Measurements from ENCODE around the gene EHHADH.
"Not testable (repeated sequence)": the region's sequence is repeated elsewhere in the genome, so short reads cannot be mapped to it uniquely, and the experiment has no call there.

Gene EHHADH

DNA sequence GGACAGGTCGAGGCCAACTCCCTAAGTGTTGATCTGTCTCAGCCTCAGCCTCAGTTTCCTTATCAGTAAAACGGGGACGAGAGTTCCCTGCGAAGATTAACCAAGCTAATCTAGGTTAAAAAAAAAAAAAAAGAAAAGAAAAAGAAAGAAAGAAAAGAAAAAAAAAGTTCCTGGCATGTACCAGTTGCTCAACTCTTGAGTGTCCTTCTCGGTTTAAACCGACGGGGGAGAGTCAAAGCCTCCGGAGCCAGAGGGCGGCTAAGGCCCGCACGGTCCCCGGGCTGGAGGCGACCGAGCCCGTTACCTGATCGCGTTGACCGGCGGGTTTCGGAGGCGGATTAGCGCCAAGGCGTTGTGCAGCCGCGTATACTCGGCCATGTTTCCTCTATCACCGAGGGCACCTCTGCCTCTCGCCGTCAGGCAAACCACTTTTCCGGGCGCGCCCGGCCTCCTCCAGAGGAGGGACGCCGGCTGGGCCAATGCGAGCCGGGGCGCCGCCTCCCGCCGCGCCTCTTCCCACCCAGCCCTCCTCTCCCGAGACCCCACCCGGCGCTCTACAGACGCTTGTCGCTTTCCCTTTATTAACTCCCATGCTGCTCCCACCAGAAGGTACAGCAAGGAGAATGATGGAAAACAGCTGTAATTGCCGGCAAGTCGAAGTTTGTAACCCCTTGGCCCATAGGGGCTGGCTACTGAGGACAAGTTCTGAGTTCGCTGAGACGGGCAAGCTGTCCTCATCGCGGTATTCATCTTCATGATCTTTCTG is at the start of gene EHHADH:
Gene EHHADH, minus strand, starts transcription at position 405 of the 766 bp plus-strand sequence. Its CDS starts 27 bp downstream, at position 378.
- DNase-seq (ENCODE audit: low spot score): peak; percentile 46

DNA sequence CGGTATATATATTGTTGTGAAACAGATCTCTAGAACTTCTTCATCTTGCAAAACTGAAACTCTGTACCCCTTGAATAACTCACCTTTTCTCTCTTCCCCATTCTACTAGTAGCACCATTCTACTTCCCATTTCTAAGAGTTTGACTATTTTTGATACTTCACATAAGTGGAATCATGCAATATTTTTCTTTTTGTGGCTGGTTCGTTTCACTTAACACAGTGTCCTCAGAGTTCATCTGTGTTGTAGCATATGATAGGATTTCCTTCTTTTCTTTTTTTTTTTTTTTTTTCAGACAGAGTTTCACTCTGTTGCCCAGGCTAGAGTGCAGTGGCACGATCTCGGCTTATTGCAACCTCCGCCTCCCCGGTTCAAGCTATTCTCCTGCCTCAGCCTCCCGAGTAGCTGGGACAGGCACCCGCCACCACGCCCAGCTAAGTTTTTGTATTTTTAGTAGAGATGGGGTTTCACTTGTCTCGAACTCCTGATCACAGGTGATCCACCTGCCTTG is 46.1 kb upstream of the EHHADH start:
- not testable (repeated sequence) for DNase-seq (ENCODE audit: low spot score)

DNA sequence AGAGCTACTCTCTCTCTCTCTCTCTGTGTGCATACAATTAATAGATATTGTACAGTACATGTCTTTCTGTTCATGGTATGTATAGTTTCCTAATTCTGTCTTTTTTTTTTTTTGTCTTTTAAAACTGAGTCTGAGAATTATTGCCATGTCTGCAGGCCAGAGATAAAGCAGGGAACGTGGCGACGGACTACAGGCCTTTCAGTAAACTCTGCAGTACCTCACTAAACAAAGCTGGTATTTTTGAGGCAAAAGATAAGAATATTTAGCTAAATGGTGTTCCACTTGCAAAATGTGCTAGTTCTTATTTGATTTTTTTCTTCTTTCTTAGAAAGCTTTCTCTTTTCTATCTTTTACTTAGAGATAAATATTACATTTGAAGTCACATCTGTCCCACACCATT is 44.0 kb upstream of the EHHADH start:
- no peak for DNase-seq (ENCODE audit: low spot score)

DNA sequence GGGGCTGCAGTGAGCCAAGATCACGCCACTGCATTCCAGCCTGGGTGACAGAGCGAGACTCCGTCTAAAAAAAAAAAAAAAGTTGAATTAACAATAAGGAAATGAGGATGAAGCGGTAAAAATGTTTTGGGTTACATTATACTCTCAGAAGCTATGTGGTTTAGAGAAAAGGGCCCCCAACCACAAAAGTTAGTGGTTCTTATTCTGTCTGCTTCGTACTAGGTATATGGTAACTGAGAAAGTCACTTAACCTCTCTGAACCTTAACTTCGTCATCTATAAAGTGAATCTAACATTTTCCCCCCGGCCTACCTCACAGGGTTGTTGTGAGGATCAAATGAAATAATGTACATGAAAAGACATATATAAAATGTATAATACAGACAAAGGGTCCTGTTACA is 38.4 kb upstream of the EHHADH start:
- DNase-seq (ENCODE audit: low spot score): no peak

DNA sequence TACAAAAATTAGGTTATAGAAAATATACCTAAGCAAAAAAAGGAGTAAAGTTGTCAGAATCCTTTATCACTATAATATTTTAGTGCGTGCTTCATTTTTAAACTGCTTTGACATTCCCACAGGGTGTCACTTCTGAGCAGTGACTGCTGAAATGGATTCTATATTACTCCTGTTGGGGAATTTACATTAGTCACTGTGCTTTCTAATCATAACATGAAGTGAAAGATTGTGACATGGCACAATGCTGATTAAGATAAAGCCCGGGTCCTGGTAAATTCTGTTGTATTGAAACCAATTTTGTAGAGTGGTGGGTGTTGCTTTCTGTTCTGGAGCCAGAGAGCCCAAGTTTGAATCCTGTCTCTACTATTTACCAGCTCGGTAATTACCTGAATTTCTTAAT is 36.4 kb upstream of the EHHADH start:
- no peak for DNase-seq (ENCODE audit: low spot score)

DNA sequence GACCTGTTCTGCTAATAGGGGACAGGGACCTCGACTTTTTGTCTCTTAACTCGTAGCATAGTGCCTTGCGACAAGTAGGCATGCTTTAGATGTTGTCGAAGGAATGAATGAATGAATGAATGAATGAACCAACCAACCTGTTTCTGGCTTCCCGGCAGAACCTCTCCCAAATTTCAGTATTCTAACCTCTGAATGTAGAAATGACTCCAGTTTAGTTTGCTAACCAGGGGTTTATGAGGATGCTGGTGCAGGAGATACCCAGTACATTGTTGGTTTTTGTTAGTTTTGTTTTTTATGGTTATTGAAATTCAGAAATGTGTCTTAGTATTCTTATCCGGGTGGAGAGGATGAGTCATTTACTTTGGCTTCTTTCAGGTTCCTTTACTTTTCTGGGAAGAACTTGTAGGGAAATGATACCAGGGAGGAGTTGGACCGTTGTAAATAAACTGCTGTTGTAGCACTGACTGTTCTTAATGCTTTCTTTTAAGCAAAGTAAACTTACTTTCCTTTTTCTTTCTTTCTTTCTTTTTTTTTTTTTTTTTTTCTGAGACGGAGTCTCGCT is 29.6 kb upstream of the EHHADH start:
- DNase-seq (ENCODE audit: low spot score): no peak

DNA sequence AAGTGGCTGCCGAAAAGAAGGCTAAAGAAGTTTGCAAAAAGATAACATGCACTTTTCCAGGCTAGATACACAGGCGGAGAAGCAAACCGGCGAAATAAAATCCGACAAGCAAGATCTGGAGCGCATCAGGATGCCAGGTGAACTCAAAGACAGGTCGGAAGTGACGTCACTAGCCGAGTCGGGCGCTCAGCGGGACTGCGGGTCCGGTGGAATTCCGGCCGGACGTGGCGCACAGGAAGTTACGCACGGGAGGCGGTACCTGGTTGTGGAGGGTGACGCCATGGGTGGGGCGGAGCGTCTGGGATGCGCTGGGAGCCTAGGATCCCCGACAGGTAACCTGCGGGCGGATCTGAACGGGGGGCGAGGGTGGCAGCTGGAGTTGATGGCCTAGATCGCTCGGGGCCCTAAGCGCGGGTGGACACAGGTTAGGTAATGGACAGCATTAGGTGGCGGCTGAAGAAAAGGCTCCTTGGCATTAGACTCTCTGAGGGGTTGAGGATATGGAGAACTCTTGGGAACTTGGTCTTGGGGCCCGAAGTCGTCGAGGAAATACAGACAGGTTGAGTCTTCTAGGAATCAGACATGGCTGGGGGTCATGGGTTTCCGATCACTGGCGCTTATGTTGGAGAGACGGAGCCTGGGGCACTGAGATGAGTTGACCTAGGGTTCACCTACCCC is 29.0 kb upstream of the EHHADH start:
- peak; percentile 91 for DNase-seq (ENCODE audit: low spot score)

DNA sequence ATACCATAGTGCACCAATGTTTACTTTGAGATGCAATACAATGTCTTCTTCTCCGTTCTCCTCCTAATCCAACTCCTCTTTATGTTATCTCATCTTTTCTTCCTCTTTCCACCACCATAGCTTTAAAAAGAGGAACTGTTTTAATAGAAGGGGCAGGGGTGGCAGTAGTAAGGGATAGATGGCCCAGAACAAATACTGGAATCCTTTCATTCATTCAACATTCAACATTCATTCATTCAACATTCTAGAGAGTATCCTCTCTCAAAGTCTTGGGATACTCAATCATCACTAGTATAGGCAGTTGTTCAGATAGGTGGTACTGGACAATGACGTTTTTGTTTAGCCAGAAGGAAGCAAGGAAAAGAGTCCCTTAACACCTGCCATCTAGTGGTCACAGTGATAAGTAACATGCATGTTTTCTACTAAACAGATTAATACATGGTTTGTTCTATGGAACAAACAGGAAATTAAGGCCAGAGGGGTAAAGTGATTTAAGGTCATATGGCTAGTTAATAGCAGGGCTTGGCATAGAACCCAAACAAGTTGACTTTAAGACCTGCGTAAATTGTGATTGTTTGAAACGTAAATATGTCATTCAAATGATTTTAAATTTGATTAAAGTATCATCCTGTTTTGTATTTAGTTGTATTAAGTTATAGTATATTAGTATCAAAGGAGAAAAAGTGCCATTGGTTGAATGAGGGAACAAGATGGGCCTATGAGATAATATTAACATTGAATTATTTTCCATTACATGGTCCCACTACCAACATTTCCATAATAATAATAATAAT is 26.9 kb upstream of the EHHADH start:
- peak; percentile 6 for DNase-seq (ENCODE audit: low spot score)

DNA sequence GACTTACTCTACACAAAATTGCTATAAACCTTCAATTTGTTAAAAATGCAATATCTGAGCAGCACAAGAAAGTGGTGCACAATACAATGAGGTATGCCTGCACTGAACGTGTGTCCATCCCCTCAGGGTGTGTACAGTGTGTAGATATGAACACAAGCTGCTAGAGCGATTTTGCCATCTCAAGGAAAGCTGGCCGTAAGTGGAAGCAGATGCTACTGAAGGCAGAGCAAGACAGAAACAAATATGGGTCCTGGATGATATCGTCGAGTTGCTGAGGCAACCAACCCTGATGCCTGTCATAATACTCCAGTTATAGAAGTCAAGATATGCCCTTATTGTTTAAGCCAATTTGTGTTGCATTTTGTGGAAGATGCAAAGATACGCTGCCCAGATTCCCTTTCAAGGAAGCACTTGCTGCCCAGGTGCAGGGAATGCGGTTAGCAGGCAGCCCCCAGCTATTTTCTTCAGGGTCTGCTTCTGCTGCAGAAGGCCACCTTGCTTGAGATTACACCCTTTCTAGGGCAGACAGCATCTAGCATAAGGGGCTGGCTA is 25.8 kb upstream of the EHHADH start:
- DNase-seq (ENCODE audit: low spot score): no peak

DNA sequence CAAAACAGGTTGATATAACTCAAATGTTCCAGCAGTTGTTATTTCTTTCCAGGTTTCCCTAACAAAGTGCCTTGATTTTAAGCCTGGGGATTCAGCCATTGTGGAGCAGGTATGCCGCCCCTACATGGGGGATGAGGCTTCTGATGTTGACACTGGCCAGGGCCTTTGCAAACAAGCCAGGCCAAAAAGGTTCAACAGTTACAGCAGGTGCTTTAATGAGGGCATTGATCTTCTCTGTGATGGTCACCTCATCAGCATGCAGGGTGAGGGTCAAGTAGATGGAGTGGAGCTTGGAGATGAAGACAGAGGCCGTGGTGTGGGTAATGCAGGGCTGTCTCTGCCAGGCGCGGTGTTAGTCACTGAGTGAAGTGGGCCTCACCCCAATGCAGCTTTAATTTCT is 22.6 kb upstream of the EHHADH start:
- no peak for DNase-seq (ENCODE audit: low spot score)

DNA sequence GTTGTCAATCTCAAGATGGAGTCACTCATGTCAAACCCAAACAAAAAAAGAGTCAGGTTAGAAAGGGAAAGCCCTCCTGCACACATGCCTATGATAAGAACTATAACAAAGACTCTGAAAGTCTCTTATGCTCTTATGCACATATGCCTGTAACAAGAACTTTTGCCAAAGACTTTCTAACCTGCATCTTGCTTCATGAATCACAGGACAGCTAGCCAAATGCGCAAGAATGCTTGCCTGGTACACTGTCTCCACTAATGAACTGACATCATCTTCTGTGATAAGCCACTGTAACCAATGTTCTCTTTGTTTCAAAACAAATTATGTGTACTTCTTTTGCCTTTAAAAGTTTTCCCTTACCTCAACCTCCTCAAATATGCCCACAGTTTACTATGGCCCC is 18.2 kb upstream of the EHHADH start:
- DNase-seq (ENCODE audit: low spot score): no peak

DNA sequence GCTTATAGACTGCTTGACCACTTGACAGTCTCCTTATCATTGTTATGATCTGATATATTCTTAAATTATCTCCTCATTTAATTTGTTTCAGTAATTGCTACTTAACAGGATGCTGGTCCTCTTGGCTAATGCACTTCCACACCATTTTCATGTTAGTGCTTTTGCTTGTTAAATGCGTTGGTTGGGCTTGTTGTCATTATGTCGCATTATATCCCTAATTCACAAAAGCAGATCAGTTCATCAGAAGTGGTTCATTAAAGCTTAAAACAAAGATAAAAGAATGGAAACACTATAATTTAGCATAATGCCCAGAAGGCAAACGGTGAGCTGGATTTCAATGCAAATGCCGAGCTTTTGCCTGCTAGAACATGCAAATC is 17.1 kb upstream of the EHHADH start:
- no peak for DNase-seq (ENCODE audit: low spot score)

DNA sequence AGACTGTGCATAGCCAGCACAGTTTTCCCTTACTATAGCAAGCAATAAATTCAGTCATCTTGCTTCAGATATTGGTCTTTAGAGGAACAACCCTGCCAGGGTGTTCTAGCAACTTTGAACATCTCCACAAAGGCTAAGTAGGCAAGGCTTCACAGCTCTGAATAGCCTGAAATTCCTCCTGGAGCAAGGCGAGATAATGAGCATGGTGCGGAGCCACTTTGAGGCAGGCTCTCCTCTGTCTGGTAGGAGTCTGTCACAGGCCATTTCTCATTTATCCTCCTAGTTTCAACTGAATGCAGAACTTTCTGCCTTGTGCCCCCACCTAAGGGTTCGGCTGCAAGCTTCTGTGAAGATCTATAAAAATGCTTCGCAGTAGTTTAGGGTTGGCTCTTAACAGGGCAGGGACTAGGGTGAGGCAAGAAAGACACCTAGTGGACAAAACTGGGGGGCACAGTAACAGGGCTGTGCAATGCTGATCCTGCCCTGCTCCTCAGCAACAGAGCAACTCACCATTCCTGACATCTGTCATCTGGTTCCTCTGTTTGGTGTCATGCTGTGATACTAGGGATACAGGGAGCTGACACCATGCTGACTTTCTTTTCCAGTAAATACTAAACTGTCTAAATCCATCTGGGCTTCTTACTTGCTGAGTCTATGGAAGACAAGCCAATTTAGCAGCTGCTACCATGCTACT is 16.6 kb upstream of the EHHADH start:
- no peak for DNase-seq (ENCODE audit: low spot score)

DNA sequence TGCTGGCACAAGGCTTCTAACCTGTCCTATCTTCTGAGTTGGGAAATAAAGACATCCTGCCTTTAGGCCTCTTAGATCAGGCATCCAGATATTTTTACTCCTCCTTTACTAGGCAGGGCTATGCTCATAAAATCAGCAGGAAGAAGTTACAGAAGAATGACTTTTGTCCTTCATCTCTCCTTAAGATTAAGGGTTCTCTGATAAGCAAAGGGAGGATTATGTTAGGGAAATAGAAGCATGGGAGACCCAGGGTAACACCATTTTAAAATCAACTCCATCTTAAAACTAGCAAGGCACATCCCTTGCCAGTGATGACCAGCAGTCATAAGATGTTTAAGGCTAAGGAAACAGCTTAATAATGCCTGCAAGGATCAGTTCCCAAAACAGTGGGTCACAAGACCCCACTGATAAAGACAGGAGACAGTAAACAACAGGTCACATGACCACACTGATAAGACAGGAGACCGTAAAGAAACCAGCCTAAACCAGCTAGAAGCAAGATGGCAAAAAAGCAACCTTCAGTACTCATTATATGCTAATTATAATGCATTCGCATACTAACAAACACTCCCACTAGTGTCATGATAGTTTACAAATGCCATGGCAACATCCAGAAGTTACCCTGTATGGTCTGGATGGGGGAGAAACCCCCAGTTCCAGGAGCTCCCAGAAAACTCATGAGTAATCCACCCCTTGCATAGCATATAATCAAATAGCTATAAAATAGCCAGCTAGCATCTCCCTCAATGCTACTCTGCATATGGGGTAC is 14.5 kb upstream of the EHHADH start:
- DNase-seq (ENCODE audit: low spot score): no peak

DNA sequence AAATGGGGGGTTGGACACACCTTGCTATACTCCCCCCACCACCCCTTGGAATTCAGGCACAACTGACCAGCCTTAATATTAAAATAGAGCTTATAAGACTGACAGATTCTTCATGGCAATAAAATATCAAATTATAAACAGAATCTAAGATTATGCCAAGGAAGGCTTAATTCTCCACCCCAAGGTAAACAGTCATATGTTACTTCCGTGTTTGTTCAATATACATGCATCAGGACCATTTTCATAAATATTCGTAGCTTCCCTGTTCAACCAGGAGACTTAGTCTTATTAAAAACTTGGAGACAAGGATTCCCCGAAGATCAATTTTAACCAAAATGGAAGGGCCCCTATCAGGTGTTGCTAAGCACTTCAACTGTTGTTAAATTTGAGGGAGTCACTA is 13.3 kb upstream of the EHHADH start:
- no peak for DNase-seq (ENCODE audit: low spot score)

DNA sequence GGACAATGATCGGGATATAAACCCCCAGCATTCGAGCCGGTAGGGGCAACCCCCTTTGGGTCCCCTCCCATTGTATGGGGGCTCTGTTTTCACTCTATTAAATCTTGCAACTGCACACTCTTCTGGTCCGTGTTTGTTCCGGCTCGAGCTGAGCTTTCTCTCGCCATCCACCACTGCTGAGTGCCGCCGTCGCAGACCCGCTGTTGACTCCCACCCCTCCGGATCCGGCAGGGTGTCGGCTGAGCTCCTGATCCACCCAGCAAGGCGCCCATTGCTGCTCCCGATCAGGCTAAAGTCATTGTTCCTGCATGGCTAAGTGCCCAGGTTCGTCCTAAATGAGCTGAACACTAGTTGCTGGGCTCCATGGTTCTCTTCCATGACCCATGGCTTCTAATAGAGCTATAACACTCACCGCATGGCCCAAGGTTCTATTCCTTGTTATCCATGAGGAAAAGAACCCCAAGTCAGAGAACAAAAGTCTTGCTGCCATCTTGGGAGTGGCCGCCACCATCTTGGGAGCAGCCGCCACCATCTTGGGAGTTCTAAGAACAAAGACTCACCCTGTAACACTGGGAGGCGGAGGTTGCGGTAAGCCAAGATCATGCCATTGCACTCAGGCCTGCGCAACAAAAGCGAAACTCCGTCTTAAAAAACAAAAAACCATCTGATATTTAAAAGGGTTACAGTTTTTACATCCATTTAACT is 11.2 kb upstream of the EHHADH start:
- no peak for DNase-seq (ENCODE audit: low spot score)

DNA sequence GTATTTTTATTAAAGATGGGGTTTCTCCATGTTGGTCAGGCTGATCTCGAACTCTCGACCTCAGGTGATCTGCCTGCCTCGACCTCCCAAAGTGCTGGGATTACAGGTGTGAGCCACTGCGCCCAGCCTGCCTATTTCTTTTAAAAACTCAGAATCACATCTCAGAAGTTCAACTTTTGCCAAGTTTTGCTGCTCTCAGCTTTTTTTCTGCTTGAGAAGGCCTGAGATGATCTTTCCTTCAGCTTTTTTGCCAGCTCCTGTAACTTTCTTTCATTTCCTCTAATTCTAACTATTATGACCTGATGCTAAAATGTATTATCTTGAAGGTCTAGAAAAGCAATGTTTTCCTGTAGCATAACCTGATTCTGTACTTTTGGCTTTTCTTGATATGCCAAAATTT is 9.6 kb upstream of the EHHADH start:
- DNase-seq (ENCODE audit: low spot score): no peak

DNA sequence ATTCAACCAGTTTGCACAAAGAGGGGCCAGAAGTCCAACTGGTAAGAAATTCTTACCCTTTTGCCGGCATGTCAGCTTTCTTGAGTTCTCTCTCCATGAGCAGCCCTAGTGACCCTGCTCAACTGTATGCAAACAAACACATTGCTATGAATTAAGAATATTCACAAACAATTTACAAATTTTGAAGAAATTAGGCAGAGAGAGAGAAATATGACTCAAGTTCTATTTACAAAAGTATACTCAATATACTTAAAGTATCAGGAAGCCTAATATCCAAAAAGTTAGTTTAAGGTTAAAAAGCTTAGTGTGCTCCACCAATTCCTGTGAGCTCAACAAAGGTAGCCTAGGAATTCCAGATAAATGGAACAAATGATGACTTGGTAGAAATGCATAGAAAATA is 3.5 kb upstream of the EHHADH start:
- DNase-seq (ENCODE audit: low spot score): no peak

DNA sequence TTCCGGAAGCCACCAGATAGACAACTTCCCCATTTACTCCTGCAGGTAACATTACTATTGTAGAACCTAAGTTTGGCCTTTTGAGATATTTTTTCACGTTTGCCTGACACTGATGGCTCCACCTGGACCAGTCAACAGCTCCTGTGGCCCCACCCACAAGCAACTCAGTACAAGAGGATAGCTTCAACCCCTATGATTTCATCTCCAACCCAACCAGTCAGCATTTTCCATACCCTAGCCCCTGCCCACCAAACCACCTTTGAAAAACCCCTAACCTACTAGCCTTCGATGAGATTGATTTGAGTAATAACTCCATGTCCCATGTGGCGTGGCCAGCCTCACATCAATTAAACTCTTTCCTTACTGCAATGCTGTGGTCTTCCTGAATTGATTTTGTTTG is 950 bp upstream of the EHHADH start:
- DNase-seq (ENCODE audit: low spot score): no peak

DNA sequence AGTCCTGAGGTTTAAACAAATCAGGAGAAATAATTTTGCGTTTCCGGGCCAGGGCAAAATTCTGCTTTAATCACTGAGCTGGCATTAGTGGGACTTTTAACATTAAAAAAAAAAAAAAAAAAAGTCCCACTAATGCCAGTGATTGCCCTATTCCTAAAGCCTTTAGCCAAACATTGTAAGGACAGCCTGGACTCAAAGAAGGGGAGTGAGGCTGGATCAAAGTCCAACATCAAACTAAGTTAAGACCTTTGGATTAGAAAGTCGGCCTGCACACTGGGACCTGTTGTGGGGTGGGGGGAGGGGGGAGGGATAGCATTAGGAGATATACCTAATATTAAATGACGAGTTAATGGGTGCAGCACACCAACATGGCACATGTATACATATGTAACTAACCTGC is 716 bp downstream of the EHHADH start:
- DNase-seq (ENCODE audit: low spot score): not testable (repeated sequence)
